T-helper 2 cell treated with Interferon-gamma antibody and Interleukin-4, amounts not matched to agents 5 μg/mL and 100 μg/mL, for 36 hours (primary cell): ENCODE data around the gene RBM33.

Experiments used
- DNase-seq: peaks from one replicate; pipeline ENCODE4 v3.0.0; 2021; ENCODE audit warnings: low spot score
- H3K27ac Mint-ChIP-seq: one replicate; pipeline ENCODE4 v1.8.0; 2021; ENCODE audit warnings: mild to moderate bottlenecking, mixed read lengths
- H3K27me3 Mint-ChIP-seq: one replicate; pipeline ENCODE4 v1.8.0; 2021; ENCODE audit warnings: low read depth, mixed read lengths
- H3K36me3 Mint-ChIP-seq: one replicate; pipeline ENCODE4 v1.8.0; 2021; ENCODE audit warnings: low read depth, mixed read lengths
- H3K4me1 Mint-ChIP-seq: one replicate; pipeline ENCODE4 v1.8.0; 2021; ENCODE audit warnings: low read depth, mixed read lengths
- H3K4me3 Mint-ChIP-seq: one replicate; pipeline ENCODE4 v1.8.0; 2022; ENCODE audit warnings: mild to moderate bottlenecking, moderate library complexity, mixed read lengths
- H3K9me3 Mint-ChIP-seq: one replicate; pipeline ENCODE4 v1.8.0; 2021; ENCODE audit warnings: mixed read lengths

The RBM33 gene

GRCh38 chr7:155752756-155753445, 108.4 kb downstream of the RBM33 start:
- Mint-ChIP-seq H3K27me3 (no peaks in the 10 kb centered on the region), H3K4me1 (peaks cover 43% of the 10 kb centered on the region), H3K36me3 (peaks cover 49% of the 10 kb centered on the region), H3K27ac (peak overlapping the region; percentile 69), H3K9me3 (no peaks in the 10 kb centered on the region), H3K4me3 (no peak overlapping the region)
- no peak for DNase-seq

GRCh38 chr7:155753446-155753965, 109.0 kb downstream of the RBM33 start:
- Mint-ChIP-seq H3K9me3 (no peaks in the 10 kb centered on the region), H3K27ac (peak overlapping the region; percentile 69), H3K4me1 (peaks cover 40% of the 10 kb centered on the region), H3K36me3 (peaks cover 44% of the 10 kb centered on the region), H3K4me3 (no peak overlapping the region), H3K27me3 (no peaks in the 10 kb centered on the region)
- DNase-seq, result no peak

- no peaks in the 10 kb centered on the region for H3K9me3 Mint-ChIP-seq
- H3K27ac Mint-ChIP-seq, result no peak overlapping the region
- H3K4me1 Mint-ChIP-seq, result peaks cover 40% of the 10 kb centered on the region
- H3K27me3 Mint-ChIP-seq, result no peaks in the 10 kb centered on the region
- H3K36me3 Mint-ChIP-seq, result peaks cover 48% of the 10 kb centered on the region
- H3K4me3 Mint-ChIP-seq, result no peak overlapping the region
- DNase-seq, result no peak
Observed at GRCh38 chr7:155754165-155754564, 109.7 kb downstream of the RBM33 start.

DNA sequence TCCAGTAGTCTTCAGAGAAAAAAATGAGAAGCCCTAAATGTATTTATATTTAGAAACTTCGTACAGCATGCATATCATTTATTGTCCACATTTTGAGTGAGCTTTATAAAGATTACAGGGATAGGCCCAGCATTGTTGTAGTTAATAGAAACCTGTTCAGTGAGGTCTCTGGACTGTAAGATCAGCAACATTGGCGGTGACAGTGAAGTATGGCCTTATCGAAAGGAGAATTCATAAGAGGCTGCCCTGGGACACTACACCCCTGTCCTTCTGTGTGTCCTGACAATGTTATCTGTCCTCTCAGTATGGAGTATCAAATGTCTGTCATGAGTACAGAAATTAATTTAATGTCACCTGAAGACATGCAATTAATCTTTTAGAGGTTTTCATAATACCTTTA, 110.6 kb downstream of the RBM33 start:
- Mint-ChIP-seq H3K36me3 (peaks cover 47% of the 10 kb centered on the region), H3K9me3 (no peaks in the 10 kb centered on the region), H3K27ac (no peak overlapping the region), H3K4me3 (no peak overlapping the region), H3K4me1 (peaks cover 37% of the 10 kb centered on the region), H3K27me3 (no peaks in the 10 kb centered on the region)
- DNase-seq, result no peak

- DNase-seq, result no peak
- H3K27ac Mint-ChIP-seq, result no peak overlapping the region
- peaks cover 42% of the 10 kb centered on the region for H3K4me1 Mint-ChIP-seq
- H3K9me3 Mint-ChIP-seq, result no peaks in the 10 kb centered on the region
- no peak overlapping the region for H3K4me3 Mint-ChIP-seq
- H3K27me3 Mint-ChIP-seq, result no peaks in the 10 kb centered on the region
- peaks cover 58% of the 10 kb centered on the region for H3K36me3 Mint-ChIP-seq
Observed at GRCh38 chr7:155756322-155756721, 111.9 kb downstream of the RBM33 start.

DNA sequence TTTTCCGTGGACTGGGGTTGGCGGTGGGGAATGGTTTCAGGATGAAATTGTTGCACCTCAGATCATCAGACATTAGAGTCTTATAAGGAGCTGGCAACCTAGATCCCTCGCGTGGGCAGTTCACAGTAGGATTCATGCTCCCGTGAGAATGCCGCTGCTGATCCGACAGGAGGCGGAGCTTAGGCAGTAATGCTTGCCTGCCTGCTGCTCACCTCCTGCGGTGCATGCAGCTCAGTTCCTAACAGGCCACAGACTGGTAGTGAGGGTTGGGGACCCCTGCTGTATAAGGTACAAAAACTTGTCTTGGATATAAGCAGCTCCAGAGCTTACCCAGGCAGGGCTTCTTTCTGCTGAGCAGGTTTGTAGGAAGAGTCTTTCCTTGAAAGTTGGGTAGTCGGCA, 113.9 kb downstream of the RBM33 start:
- Mint-ChIP-seq H3K36me3 (peaks cover 63% of the 10 kb centered on the region), H3K4me1 (peaks cover 49% of the 10 kb centered on the region), H3K27ac (no peak overlapping the region), H3K9me3 (no peaks in the 10 kb centered on the region), H3K27me3 (no peaks in the 10 kb centered on the region), H3K4me3 (no peak overlapping the region)
- no peak for DNase-seq

- no peak overlapping the region for H3K27ac Mint-ChIP-seq
- no peak for DNase-seq
- peaks cover 63% of the 10 kb centered on the region for H3K36me3 Mint-ChIP-seq
- peaks cover 51% of the 10 kb centered on the region for H3K4me1 Mint-ChIP-seq
- no peak overlapping the region for H3K4me3 Mint-ChIP-seq
- H3K9me3 Mint-ChIP-seq, result no peaks in the 10 kb centered on the region
- H3K27me3 Mint-ChIP-seq, result no peaks in the 10 kb centered on the region
Observed at GRCh38 chr7:155759740-155760430, 115.4 kb downstream of the RBM33 start.

DNA sequence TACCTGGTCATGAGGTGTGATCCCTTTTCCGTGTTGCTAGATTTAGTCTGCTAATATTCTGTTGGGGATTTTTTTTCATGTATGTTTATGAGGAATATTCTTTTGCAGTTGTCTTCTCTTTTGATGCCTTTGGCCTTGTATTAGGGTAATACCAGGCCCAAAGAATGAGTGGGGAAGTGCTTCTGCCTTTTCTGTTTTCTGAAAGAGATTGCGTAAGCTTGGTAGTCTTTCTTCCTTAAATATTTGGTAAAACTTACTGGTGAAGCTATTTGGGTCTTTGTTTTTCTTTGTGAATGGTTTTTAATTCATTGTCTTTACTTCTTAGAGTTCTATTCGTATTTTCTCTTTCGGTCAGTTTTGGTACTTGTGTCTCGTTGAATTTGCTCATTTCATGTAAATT, 116.7 kb downstream of the RBM33 start:
- H3K4me3 Mint-ChIP-seq, result peak overlapping the region; percentile 14

GRCh38 chr7:155762036-155762435, 117.6 kb downstream of the RBM33 start:
- Mint-ChIP-seq H3K27me3 (no peaks in the 10 kb centered on the region), H3K27ac (peak overlapping the region; percentile 98), H3K4me1 (peaks cover 53% of the 10 kb centered on the region), H3K36me3 (peaks cover 54% of the 10 kb centered on the region), H3K4me3 (peak overlapping the region; percentile 83), H3K9me3 (no peaks in the 10 kb centered on the region)
- DNase-seq, result no peak

More for the DNA sequence above, 116.7 kb downstream of the RBM33 start:
- no peaks in the 10 kb centered on the region for H3K9me3 Mint-ChIP-seq
- H3K27ac Mint-ChIP-seq, result peak overlapping the region; percentile 7
- DNase-seq, result no peak
- H3K4me1 Mint-ChIP-seq, result peaks cover 53% of the 10 kb centered on the region
- H3K27me3 Mint-ChIP-seq, result no peaks in the 10 kb centered on the region
- peaks cover 62% of the 10 kb centered on the region for H3K36me3 Mint-ChIP-seq

DNA sequence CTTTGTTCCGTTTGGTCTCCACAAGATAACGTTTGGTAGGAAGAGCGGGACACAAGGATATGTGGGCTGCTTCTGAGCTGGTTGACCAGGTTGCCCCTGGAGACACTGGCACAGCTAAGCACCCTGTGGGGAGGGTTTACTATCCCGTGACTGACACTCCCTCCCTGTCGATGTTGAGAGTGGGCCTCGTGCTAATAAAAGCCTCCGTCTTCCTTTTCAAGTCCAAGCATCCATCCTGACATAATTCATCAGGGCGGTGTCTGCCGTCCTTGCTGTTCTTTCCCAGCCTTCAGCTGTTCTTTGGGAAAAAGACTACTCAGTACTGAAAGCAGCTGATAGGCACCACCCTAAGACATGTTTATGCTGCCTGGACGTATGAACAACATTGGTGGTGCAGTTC, 118.2 kb downstream of the RBM33 start:
- Mint-ChIP-seq H3K27ac (peak overlapping the region; percentile 98), H3K4me1 (peaks cover 57% of the 10 kb centered on the region), H3K9me3 (no peaks in the 10 kb centered on the region), H3K36me3 (peaks cover 54% of the 10 kb centered on the region), H3K4me3 (peak overlapping the region; percentile 83), H3K27me3 (no peaks in the 10 kb centered on the region)
- DNase-seq, result no peak

DNA sequence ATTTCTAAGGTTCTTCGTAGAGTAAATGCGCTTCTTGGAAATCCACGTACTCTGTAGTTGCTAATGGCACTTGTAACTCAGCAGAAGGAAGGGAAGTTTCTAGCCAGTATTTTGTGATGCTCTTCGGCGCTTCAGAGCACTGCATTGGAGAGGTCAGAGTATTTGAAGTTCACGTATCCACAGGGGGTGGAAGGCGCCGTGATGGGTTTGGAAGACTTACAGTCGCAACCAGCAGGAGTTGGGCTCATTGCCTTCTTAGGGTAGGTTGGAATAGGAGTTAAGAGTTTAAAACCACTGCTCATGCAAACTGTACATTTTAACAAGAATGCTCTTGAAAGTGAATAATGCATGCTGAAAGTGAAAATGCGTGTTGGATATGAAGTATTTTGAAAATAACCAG, 118.7 kb downstream of the RBM33 start:
- no peaks in the 10 kb centered on the region for H3K27me3 Mint-ChIP-seq
- H3K36me3 Mint-ChIP-seq, result peaks cover 52% of the 10 kb centered on the region
- DNase-seq, result no peak
- no peaks in the 10 kb centered on the region for H3K9me3 Mint-ChIP-seq
- peak overlapping the region; percentile 83 for H3K4me3 Mint-ChIP-seq
- H3K27ac Mint-ChIP-seq, result peak overlapping the region; percentile 98
- peaks cover 59% of the 10 kb centered on the region for H3K4me1 Mint-ChIP-seq

GRCh38 chr7:155763691-155764437, 119.4 kb downstream of the RBM33 start:
- H3K9me3 Mint-ChIP-seq, result no peaks in the 10 kb centered on the region
- H3K27ac Mint-ChIP-seq, result peak overlapping the region; percentile 98
- H3K27me3 Mint-ChIP-seq, result no peaks in the 10 kb centered on the region
- peak overlapping the region; percentile 83 for H3K4me3 Mint-ChIP-seq
- peaks cover 52% of the 10 kb centered on the region for H3K36me3 Mint-ChIP-seq
- peak; percentile 71 for DNase-seq
- peaks cover 61% of the 10 kb centered on the region for H3K4me1 Mint-ChIP-seq

GRCh38 chr7:155764438-155764793, 120.0 kb downstream of the RBM33 start:
- Mint-ChIP-seq H3K9me3 (no peaks in the 10 kb centered on the region), H3K4me1 (peaks cover 61% of the 10 kb centered on the region), H3K36me3 (peaks cover 52% of the 10 kb centered on the region), H3K27me3 (no peaks in the 10 kb centered on the region), H3K27ac (peak overlapping the region; percentile 98), H3K4me3 (peak overlapping the region; percentile 83)
- DNase-seq, result peak; percentile 63

GRCh38 chr7:155765458-155765857, 121.0 kb downstream of the RBM33 start:
- peaks cover 53% of the 10 kb centered on the region for H3K4me1 Mint-ChIP-seq
- no peak overlapping the region for H3K4me3 Mint-ChIP-seq
- peaks cover 51% of the 10 kb centered on the region for H3K36me3 Mint-ChIP-seq
- DNase-seq, result no peak
- H3K9me3 Mint-ChIP-seq, result no peaks in the 10 kb centered on the region
- no peaks in the 10 kb centered on the region for H3K27me3 Mint-ChIP-seq
- H3K27ac Mint-ChIP-seq, result peak overlapping the region; percentile 73
